ENCODE data around the gene EHD4.

EHD4 gene

DNA sequence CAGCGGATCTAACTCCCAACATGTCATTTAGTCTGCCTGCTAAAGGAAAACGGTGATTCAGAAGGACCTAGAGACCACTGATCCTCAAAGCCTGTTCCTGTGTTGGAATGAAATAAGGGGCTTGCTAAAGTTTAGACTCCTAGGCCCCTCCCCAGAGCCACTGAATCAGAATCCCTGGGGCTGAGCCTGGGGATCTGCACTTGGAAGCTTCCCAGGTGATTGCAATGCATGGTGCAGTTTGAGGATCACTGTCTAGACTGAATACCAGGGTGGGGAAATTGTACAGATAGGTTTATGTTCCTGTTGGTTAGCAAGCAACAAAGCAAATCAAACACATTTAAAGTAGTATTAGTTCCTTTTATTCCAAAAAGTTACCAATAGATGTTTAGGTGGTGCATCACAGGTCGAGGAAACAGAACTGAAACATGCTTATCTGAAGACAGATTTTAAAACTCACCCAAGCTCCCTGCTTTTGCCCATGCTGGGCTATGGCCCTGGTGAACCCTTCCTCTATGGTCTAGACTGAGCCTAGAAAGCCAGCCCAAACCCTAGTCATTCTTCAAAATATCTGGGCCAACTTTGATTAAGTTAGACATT lies 48.9 kb downstream of the EHD4 start:
- TF ChIP-seq, protein P1, sequence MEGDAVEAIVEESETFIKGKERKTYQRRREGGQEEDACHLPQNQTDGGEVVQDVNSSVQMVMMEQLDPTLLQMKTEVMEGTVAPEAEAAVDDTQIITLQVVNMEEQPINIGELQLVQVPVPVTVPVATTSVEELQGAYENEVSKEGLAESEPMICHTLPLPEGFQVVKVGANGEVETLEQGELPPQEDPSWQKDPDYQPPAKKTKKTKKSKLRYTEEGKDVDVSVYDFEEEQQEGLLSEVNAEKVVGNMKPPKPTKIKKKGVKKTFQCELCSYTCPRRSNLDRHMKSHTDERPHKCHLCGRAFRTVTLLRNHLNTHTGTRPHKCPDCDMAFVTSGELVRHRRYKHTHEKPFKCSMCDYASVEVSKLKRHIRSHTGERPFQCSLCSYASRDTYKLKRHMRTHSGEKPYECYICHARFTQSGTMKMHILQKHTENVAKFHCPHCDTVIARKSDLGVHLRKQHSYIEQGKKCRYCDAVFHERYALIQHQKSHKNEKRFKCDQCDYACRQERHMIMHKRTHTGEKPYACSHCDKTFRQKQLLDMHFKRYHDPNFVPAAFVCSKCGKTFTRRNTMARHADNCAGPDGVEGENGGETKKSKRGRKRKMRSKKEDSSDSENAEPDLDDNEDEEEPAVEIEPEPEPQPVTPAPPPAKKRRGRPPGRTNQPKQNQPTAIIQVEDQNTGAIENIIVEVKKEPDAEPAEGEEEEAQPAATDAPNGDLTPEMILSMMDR (IDR thresholded peaks at IDR 0.05): no peak

DNA sequence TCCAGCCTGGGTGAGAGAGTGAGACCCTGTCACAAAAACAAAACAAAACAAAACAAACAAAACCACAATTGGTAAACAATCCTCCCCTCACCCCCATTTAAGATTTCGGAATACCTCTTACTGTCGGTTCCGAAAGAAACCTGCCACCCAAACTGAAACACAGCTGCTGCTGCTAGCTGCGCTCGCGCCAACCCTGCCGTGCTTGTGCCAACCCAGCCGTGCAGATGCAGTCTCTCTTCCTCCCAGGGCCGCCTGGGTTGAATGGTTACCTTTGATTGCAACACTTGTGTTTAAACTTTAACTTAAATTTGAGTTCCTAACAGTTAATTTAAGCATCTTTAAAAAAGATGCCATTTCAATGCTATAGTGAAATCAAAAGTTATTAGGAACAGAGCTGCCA lies 50.0 kb downstream of the EHD4 start:
- TF ChIP-seq, protein P1 (IDR thresholded peaks at IDR 0.05): no peak

DNA sequence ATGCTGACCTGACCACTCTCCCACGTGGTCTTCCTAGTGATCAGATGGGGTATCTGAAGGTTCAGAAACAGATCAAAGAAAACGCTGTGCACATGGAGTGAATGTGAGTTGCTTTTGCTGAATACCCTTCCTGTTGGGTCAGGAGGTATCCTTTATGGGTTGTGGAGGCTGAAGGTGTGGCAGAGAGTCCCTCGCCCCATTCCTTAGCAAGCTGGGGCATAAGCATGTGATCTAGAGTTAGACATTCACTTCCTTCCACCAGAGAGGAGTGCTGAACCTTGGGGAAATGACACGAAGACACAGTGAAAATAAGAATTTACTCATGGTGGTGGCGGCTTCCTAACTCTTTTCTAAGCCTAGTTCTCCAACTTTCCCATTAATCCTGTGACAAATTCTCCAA lies 50.7 kb downstream of the EHD4 start:
- TF ChIP-seq, protein P1 (IDR thresholded peaks at IDR 0.05): no peak

DNA sequence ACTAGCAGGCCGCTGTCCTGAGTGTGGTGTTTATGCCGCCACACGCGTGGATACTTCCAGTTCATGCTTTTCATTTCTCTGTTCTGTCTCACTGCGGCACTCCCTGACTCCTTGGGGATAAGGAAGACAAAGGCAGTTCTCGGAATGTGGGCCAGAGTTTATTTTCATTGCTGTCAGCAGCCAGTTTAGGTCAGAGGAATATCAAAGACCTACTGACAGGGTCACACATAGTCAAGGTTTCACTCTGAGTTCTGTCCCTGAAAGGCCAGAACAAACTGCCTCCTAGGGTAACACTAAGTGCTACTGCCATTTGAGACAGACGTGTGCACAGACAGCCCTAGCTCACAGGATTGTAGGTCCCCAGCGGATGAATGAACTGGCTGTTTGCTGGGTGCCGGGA lies 51.2 kb downstream of the EHD4 start:
- TF ChIP-seq, protein P1 (IDR thresholded peaks at IDR 0.05): no peak

DNA sequence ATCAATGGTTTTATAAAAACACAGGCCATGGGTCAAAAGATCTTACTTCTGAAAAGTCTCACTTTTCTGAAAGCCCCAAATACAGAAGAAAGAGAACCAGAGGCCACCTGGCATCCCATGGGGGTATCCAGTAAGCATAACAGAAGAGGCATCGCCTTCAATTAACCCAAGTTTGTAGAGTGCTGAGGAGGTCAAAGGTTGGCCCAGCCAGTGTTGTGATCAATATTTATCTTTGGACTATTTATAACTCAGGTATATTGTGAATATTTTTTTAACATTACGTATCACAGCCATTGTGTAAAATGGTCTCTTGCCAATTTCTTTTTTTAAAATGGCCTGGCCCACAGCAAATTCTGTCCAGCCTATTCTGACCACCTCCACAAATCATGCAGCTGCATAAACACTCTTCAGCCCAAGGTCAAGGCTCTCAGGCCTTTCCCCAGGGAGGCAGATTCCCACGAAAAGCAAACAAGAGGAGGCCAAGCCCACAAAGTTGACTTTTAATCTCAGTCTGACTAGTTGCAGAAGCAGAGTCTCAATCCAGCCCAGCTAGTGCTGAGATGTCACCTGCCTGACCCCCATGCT lies 52.3 kb downstream of the EHD4 start:
- TF ChIP-seq, protein P1 (IDR thresholded peaks at IDR 0.05): no peak

DNA sequence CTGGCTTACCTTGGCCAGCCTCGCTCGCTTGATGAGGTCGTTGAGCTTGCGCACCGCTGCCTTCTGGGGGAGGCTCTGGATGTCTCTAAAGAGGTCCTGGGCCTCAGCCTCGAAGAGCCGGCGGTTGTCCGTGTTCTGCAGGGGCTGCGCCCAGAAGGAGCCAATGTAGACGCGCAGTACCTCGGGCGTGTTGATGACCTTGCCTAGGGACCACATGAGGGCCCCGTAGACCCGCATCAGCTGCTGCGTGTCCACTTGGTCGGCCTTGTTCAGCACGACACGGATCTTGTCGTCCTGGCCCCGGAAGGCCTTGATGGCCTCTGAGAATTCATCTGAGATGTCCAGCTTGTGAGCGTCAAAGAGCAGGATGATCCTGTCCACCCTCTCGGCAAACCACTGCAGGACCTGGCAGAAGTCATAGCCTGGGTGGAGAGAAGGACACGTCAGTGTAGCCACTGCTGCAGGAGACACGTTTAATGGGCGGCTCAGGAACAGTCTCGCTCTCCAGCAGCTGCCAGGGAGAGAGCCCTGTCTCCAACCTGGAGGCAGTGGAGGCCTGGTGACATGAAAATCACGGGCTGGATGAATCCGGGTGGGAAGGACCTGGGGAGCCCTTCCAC lies 53.0 kb downstream of the EHD4 start:
- TF ChIP-seq, protein P1 (IDR thresholded peaks at IDR 0.05): no peak

DNA sequence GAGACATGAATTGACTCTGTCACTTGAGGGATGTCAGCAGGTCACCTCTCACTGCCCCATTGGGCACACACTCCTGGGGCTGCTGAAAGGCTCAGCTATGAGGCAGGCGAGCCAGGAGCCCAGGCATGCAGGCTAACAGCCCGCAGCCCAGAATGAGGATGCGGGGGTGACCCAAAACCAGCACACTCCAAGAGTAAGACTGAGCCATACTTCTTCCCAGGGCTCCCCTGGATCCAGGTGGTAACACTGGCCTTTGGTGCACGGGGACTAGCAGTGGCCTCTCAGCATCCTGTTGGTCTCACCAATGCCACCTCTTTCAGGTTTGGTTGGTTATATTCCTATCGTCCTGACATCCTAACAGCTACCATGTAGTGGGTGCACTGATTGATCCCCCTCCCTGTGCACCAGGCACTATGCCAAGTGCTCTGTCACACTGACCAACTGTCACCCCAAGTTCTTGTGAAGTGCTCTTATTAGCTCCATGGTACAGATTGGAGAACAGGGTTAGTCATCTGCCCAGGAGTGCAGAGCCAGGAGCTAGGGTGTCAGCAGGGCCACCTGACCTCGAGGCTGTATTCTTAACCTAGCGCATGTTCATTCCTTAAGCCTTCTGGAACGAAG lies 53.7 kb downstream of the EHD4 start:
- TF ChIP-seq, protein P1 (IDR thresholded peaks at IDR 0.05): no peak

Measured in LNCAP (cell line).